GM18907 (cell line): ENCODE results near the gene SANBR.
"Not testable (repeated sequence)": the region's sequence is repeated elsewhere in the genome, so short reads cannot be mapped to it uniquely, and the experiment has no call there.

Experiments
- ATAC-seq: cut with Tn5 transposase; IDR thresholded peaks from one replicate; pipeline ENCODE4 v1.9.1; 2021; ENCODE audit warnings: mild to moderate bottlenecking, moderate library complexity; ENCODE audit not compliant: unreplicated experiment

SANBR gene

GRCh38 chr2:61065714-61066709 is at the start of gene SANBR:
SANBR (plus strand) TSS chr2:61065871; CDS start chr2:61070351, 4,480 bp downstream.
- peak; percentile 97 for ATAC-seq

- ATAC-seq: no peak
These were observed 49.7 kb upstream of the SANBR start for GRCh38 chr2:61015976-61016375.

- ATAC-seq: no peak
These were observed 49.2 kb upstream of the SANBR start for GRCh38 chr2:61016392-61017002.

- peak; percentile 67 for ATAC-seq
These were observed 48.6 kb upstream of the SANBR start for GRCh38 chr2:61017003-61017555.

- ATAC-seq: peak; percentile 83
These were observed 47.9 kb upstream of the SANBR start, which contains the start of the genes PEX13 and PUS10 for GRCh38 chr2:61017556-61018317. PEX13 (plus strand) TSS chr2:61017720; CDS start chr2:61017760, 40 bp downstream. PUS10 (minus strand) TSS chr2:61018255; CDS start chr2:61011890, 6,365 bp downstream.

GRCh38 chr2:61018318-61018755 is 47.3 kb upstream of the SANBR start:
- ATAC-seq: no peak

GRCh38 chr2:61018798-61019197 is 46.9 kb upstream of the SANBR start:
- ATAC-seq: no peak

- no peak for ATAC-seq
These were observed 44.4 kb upstream of the SANBR start for GRCh38 chr2:61021228-61021660.

- ATAC-seq: no peak
These were observed 42.0 kb upstream of the SANBR start for GRCh38 chr2:61023670-61024069.

- no peak for ATAC-seq
These were observed 36.1 kb upstream of the SANBR start for GRCh38 chr2:61029533-61029932.

- ATAC-seq: not testable (repeated sequence)
These were observed 31.1 kb upstream of the SANBR start for GRCh38 chr2:61034592-61034991.

- ATAC-seq: not testable (repeated sequence)
These were observed 29.0 kb upstream of the SANBR start for GRCh38 chr2:61036643-61037042.

GRCh38 chr2:61042807-61043206 is 22.9 kb upstream of the SANBR start:
- ATAC-seq: no peak

GRCh38 chr2:61044636-61045035 is 21.0 kb upstream of the SANBR start:
- ATAC-seq: no peak

GRCh38 chr2:61045226-61045625 is 20.4 kb upstream of the SANBR start:
- ATAC-seq: no peak

GRCh38 chr2:61045999-61046398 is 19.7 kb upstream of the SANBR start:
- ATAC-seq: no peak

GRCh38 chr2:61055557-61055956 is 10.1 kb upstream of the SANBR start:
- no peak for ATAC-seq

- no peak for ATAC-seq
These were observed 8.1 kb upstream of the SANBR start for GRCh38 chr2:61057562-61057961.

- no peak for ATAC-seq
These were observed 6.3 kb upstream of the SANBR start for GRCh38 chr2:61059382-61059781.

GRCh38 chr2:61074100-61074499 is 8.4 kb downstream of the SANBR start:
- ATAC-seq: no peak

GRCh38 chr2:61085883-61086282 is 20.2 kb downstream of the SANBR start:
- ATAC-seq: no peak
